EH (cell line): ENCODE data around the gene NMNAT1.
A peak's percentile ranks its signal among the peaks of the same experiment; 100 is the strongest.
"Not testable (repeated sequence)": the region's sequence is repeated elsewhere in the genome, so short reads cannot be mapped to it uniquely, and the experiment has no call there.

Source experiments
- DNase-seq: peaks from one replicate; pipeline ENCODE4 v3.0.0-alpha.2; 2015; ENCODE audit warnings: low read depth

Gene NMNAT1

GRCh38 chr1:10020086-10020485 is 76.8 kb downstream of the NMNAT1 start:
- DNase-seq = no peak

- peak; percentile 59 for DNase-seq
Measured at GRCh38 chr1:10020678-10021077, 77.4 kb downstream of the NMNAT1 start.

- DNase-seq = not testable (repeated sequence)
Measured at GRCh38 chr1:10021992-10022391, 78.7 kb downstream of the NMNAT1 start.

- DNase-seq = no peak
Measured at GRCh38 chr1:10022656-10023055, 79.4 kb downstream of the NMNAT1 start.

GRCh38 chr1:10025354-10025753 is 82.1 kb downstream of the NMNAT1 start:
- no peak for DNase-seq

DNA sequence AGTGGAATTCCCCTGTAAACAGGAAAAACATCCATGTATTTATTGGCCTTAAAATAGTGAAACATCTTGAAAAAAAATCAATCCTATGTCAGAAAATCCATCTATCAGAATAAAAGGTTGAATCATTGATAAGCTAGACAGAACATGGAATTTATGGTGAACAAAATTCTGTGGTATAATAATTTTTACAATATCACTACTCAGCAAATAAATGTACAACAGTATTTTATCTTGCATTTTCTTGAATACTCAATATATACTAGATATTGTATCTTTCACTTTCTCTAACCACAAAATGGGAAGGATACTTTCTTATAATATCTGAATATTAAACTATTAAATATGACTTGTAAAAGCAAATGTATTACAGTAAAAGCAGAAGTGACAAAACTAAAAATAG is 83.8 kb downstream of the NMNAT1 start:
- DNase-seq = no peak

DNA sequence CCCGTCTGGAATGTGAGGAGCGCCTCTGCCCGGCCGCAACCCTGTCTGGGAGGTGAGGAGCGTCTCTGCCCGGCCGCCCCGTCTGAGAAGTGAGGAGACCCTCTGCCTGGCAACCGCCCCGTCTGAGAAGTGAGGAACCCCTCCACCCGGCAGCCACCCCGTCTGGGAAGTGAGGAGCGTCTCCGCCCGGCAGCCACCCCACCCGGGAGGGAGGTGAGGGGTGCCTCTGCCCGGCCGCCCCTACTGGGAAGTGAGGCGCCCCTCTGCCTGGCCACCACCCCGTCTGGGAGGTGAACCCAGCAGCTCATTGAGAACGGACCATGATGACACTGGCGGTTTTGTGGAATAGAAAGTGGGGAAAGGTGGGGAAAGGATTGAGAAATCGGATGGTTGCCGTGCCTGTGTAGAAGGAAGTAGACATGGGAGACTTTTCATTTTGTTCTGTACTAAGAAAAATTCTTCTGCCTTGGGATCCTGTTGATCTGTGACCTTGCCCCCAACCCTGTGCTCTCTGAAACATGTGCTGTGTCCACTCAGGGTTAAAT is 85.8 kb downstream of the NMNAT1 start:
- DNase-seq = not testable (repeated sequence)

- DNase-seq = peak; percentile 88
Measured at GRCh38 chr1:10031461-10031860, 88.2 kb downstream of the NMNAT1 start.

DNA sequence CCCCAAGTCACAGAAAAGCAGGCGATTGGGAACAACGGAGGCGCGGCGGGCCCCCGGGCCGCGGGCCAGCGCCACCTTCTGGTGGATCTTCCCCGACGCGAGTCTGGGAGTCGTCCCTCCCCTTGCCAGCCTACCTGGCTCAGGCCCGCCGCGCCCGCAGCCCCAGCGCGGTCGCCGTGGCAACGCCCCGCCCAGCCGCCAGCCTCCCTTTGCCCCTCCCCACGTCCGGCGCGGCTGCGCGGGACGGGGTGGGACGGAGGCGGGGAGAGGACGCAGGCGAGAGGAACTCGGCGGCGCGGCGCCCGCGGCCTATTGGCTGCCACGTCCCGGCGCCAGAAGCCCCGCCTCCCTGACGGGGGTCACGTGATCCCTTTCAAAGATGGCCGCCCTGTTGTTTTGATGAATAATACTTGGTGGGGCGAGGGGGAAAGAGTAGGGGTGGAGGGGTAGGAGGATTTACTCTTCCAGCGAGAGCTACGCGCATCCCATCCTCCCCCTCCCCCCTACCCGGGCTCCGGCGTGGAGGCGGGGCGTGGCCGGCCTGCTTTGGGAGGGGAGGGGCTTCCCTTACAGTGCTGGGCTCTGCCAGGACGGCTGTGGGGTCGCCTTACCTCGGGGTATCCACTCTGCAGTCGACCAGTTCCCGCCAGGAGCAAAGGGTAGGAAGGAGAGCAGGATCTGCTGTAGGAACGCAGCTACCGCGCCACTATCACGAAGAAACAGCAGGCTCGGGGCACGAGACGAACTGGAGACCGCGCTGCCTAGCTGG is 89.5 kb downstream of the NMNAT1 start, which contains the start of gene UBE4B:
Gene UBE4B (plus strand): TSS at position 369 of the 769 bp plus-strand sequence. CDS start 713 bp downstream, outside the sequence.
- peak; percentile 97 for DNase-seq

DNA sequence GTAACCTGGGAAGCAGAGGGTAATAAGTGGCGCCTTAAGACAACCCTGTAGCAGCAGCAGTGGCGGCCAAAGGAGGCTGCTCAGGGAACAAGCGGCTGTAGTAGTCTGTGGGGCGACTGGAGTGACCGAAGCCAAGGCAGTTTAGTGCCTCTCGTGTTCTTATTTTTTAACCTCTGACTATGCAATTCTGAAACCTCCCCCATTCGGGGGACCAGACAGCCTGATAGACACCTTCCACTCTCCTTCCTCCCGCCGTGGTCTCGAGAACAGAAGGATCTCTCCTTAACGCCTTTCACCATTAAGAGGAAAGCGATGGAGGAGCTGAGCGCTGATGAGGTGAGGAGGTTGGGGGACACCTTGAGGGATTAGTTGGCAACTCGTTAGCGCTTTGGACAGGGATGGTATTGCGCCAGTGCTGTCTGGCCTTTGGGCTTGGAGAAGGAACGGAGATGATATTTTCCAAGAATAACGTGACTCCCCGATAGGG is 90.1 kb downstream of the NMNAT1 start:
- DNase-seq = peak; percentile 33
